NCI-H2227 treated with DMSO at 0.1 percent for 48 hours (cell line): ENCODE data around the gene CAB39.

ENCODE experiments used
- DNase-seq: peaks from one replicate; lab custom pipeline; 2025; lab: John Stamatoyannopoulos, UW

Gene CAB39

DNA sequence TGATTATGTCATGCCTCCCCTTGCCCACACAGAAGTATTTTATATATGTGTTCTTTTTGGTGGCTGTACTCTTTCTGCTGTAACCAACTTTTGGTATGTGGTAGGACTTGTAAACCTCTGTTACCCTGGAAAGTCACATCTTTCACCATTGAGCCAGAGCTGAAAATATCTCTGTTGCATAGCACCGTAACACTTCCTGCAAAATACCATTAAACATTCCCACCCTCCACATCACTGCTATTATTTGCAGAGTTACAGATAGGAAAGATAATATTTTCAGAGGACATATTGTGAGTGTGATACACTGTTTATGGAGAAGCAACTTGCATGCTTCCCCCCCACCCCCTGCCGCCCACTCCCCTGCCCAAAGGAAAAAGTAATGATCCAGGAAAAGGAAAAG, 44.8 kb downstream of the CAB39 start:
- DNase-seq: no peak

DNA sequence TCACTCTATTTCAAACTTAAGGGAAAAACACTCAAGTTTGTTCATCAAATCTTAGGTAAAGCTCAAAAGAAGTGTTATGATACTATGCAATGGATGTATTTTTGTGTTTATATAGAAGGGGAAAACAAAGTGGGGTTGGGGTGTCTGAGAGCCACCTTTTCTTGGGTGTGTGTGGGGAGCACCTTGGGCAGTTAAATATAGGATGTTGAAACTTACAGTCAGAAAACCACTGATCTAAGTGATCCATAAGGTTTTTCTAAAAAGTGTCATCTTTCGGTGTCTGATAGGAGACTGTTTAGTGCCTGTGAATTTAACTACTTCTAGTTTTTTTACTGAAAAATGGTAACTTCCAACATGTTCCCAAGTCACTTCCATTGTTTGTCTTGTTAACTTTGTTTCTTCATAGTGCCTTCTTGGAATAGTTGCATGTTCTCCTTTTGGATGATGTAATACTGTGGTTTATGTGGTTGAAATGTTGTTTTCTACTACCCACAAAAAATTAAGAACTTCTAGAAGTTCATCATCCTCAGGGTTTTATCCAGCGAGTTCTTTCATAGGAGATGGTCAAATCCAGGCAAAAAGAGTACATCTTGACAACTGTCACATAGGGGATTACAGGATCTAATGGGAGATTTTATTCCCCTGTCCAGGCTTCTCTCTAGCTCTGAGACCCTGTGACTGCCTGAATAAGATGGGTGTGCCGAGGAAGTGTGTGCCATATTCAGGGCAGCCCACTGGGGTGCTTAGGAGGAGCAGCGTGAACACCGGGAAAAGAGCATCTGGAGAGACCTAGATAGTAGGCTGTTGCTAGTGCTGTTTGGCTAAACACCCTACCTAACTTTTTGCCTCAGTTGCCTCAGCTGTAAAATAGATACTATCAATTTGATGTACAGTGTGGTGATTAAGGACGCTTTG, 46.2 kb downstream of the CAB39 start:
- DNase-seq: no peak

DNA sequence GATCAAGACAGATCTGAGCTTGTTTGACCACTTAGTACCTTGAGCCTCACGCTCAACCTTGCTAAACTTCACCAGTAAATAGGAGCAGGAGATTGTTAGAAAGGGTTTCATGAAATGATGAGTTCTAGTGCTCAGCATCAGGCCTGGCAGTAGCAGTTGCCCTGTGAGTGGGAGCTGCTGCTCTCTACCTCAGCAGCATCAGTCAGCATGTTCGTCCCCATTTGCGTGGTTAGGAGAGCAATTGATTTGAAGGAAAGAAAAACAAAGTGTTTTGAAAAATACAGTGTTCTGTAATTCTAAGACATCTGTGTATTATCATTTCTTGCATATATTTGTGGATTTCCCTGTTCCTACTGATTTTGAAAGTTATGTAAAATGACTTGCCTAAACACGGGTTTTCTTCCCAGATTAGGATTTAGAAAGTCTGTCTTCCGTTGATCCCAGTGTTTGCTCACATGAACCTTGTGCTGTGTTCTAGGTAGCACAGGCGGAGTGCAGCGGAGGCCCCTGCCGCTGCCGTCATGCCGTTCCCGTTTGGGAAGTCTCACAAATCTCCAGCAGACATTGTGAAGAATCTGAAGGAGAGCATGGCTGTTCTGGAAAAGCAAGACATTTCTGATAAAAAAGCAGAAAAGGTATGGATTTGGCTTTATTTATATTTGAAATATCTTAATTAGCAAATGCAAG, 47.0 kb downstream of the CAB39 start:
- DNase-seq: no peak

DNA sequence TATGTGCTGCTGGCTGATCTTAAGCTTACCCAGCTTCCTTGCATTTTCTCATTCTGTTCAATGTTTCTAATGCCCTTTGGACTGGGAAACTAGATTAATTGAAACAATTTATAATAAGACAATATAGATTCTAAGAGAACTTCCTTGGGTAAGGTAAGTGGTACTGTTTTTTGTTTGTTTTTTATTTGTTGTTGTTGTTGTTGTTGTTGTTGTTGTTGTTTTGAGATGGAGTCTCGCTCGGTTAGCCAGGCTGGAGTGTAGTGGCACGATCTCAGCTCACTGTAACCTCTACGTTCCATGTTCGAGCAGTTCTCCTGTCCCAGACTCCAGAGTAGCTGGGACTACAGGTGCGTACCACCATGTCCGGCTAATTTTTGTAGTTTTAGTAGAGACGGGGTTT, 49.1 kb downstream of the CAB39 start:
- DNase-seq: no peak

DNA sequence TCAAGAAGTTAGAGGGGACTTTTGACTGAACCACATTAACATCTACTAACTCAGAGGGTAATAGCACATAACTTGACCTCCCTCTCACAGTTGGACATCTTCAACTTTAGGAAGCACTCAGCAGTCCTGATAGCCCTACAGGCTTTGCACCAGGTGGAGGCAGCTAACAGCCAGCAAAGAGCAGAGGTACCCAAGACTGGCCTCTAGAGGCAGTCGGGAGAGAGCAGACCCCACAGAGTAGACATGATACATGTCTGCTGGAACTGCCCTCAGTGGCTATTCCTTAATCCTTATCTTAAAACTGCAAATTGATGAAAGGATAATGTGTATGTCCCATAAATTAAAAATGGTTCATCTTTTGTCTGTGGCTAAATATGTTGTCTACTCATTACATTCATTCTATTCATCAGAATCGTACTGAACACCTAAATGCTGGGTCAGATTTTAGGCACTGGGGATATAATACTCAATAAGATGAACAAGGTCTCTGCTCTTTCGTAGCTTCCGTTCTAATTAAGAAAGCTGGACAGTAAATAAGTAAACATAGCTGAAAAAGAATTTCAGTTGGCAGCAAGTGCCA, 49.8 kb downstream of the CAB39 start:
- peak; percentile 37 for DNase-seq

DNA sequence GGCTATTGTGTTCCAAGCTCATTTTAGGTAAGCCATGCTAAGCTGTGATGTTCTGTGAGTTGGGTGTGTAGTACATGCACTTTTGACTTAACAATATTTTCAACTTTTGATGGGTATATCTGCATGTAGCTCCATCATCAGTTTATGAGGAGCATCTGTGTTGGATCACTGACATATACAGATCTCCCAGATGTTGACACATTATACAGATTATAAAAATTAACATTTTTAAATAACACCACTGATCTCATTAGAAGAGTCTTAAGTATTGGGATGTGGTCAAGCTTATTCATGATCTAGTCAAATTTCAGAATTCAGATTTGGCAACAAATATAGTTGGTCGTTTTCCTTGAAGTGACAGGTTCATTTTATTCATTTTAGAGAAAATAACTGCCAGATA, 51.7 kb downstream of the CAB39 start:
- no peak for DNase-seq

DNA sequence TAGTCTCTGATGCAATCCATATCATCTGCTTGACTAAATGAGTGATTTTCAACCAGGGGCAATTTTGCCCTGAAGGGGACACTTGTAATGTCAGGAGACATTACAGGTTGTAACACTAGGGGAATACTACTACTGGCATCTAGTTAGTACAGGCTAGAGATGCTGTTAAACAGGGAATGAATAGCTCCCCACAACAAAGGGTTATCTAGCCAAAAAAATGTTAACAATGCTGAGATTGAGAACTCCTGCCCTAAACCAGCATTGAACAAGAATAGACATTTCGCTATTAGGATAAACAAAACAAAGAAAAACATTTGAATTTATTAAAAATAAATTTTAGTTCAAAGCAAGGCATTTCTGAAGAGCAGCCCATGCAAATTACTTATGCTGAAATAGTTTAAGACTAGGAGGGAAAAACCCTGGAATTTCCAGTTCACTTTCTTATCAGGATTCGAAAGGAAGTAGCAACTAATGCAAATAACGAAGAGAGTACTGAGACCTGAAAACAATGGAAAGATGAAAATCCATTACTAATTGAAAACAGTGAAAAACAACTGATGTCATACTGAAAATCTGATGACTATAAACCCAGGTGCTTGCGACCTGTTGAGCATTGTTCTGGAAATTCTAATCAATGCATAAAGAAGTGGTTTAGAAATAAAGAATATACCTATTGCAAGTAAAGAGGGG, 53.1 kb downstream of the CAB39 start:
- no peak for DNase-seq

DNA sequence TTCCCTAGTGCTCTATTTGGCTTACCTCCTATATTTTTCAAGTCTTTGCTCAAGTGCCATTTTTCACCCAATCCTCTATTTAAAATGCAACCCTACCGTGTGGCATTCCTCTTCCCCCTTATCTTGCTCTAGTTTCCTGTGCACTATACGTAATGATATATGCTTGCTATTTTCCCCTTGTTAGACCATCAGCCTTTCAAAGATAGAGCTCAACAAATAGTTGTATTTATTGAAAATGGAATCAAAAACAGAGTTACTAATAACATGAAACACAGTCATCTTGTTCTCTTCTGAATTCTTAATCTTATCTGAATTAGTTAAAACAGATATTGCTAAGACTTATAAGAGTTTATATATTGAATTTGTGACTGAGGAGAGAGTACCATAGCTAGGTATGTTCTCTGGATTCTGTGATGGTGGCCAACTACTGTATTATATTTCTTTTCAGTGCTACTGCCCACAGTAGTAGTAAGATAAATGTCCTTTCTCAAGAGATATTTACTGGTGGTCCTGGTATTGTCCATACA, 55.3 kb downstream of the CAB39 start:
- no peak for DNase-seq

DNA sequence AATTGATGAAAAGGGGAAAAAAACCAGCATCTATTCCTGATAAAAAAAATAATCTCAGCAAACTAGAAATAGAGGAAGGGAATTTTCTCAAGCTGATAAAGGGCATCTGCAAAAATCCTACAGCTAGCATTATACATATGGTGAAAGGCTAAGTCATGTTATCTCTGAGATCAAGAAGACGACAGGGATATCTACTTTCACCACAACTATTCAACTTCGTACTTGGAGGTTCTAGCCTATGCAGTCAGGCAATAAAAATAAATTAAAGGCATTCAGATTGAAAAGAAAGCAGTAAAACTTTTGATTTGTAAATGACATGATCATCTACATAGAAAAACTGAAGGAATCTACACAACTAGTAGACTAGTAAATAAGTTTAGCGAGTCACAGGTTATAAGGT, 58.2 kb downstream of the CAB39 start:
- DNase-seq: no peak

DNA sequence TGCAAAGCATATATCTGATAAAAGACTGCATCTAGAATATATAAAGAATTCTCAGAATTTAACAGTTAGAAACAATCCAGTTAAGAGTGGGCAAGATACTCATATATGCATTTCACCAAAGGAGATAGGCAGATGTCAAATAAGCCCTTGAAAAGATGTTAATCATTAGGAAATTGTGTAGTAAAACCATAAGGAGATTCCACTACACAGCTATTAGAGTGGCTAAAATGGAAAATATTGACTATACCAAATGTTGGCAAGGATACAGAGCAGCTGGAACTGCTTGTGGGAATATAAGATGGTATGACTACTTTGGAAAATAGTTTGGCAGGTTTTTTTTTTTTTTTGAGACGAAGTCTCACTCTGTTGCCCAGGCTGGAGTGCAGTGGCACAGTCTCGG, 59.5 kb downstream of the CAB39 start:
- DNase-seq: no peak

DNA sequence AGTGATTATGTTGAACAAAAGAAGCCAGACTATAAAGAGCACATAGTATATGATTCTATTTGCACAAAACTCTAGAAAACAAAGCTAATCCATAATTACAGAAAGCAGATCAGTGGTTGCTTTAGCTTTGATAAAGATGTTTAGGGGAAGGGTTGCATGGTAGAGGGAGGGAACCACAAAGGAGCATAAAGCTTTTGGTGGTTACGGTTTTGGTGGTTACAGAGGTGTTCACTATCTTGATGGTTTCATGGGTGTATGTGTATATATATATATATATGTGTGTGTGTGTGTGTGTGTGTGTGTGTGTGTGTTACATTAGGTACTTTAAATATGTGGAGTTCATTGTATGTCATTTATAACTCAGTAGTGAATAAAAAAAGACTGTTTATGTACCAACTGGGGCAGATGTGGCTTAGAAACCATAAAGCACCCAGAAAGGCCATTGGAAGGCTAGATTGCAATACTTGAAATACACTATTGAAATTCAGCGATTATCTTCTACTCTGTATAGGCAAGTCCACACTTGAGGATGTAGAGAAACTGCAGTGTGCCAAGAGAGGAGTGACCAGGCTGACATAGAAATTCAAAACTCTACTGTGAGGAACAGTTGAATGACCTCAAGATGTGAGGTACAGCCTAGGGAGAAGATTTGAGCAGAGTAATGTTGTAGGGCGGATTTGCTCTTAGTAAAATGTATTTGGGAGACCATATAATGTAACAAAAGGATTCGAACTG, 60.6 kb downstream of the CAB39 start:
- DNase-seq: no peak

DNA sequence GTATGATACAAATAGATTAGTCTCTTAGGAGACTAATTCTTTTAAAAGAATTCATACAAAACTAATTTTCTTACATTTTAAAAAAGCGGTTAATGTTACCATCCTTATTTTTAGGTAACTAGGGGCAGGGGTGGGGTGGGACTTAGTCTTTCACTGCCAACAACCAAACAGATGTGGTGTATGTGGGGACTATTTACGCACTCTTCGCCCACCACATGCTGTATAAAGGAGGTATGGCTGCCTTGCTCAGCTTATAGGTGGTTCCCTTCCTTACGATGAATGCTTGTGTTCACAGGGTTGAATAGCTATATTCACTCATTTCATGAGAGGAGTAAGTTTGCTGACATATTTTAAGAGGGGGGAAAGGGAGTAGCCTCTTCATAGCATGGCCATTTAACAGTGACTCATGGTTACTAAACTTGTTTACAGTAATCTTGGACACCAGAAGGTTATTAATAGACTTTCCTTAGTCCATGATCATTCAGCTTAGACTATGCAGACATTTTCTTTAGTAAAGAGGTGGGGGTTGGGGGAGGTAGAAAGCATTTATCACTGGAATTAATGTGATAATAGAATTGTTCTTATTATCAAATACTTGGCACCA, 61.8 kb downstream of the CAB39 start:
- no peak for DNase-seq

DNA sequence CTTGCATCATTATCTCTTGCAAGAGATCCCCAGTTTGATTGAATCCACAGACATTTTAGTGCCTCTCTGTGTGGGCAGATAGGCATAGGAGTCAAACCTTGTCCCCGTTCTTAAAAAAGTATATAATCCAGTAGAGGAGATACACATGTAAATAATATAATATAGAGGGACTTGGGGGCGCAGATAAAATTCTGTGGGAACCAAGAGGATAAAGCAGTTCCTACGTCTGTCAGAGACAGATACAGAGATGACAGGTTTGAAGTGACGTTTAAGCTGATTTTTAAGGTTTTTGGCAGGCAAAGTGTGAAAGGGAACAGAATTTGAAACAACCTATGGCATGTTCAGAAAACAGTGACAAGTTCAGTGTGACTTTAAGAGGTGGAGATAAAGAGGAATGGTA, 63.1 kb downstream of the CAB39 start:
- no peak for DNase-seq

DNA sequence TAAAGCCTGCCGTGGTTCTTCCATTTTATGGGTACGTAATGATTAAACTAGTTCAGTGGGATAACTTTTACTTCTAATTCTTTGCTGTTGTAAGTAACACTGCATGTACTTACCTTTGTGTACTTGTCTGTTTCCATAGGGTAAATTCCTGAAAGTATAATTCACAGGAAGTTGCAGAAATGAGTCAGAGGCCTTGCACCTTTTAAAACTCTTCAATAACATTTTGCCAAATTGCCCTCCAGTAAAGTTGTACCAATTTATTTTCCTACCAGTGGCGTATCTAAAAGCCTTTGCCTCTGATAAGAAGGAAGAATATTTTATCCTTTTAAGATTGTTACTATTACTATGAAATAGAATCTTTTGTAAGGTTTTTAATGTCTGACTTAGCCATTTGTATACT, 65.1 kb downstream of the CAB39 start:
- no peak for DNase-seq

DNA sequence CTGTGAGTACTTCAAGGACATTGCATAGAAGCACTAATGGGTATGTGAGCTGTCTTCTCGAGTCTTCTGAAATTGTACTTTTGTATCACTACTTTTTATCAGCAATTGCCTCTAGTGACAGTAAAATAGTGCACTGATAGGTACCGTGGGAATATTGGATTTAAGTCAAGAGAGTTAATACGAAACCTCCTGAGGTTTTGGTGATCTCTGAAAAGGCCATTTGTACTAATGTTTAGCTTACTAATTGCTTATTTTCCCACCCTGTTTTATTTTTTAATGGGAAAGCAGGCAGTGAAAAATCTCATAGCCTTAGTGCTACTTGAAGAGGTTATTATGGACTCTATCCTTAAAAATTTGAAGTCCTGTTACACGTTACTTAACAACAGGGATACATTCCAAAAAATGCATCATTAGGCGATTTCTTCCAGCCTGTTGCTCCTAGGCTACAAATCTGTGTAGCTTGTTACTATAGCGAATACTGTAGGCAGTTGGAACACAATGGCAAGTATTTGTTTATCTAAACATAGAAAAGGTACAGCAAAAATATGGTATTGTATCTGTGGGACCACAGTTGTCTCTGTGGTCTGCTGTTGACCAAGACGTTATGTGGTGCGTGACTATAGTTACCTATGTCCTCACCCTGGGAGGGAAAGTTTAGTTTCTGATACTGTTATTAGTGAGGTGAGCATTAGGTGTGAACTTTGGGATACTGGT, 65.9 kb downstream of the CAB39 start:
- no peak for DNase-seq

DNA sequence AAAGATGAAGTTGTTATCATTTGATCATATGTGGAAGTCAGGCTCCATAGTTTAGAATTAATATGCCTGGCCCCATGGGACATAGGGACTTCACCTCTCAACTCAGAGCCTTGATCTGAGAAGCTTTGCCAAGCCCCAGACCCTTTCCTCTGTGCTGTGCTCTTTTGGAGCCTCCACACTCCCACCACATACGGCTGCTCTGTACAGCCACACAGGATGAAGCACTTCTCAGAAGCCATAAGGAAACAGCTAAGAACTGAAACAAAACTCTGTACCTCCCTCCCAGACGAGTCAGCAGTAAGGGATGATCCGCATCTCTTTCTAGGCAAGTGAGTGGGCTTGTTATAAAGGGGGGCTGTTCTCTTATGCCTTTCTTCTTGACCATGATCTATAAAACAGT, 66.5 kb downstream of the CAB39 start:
- DNase-seq: no peak

DNA sequence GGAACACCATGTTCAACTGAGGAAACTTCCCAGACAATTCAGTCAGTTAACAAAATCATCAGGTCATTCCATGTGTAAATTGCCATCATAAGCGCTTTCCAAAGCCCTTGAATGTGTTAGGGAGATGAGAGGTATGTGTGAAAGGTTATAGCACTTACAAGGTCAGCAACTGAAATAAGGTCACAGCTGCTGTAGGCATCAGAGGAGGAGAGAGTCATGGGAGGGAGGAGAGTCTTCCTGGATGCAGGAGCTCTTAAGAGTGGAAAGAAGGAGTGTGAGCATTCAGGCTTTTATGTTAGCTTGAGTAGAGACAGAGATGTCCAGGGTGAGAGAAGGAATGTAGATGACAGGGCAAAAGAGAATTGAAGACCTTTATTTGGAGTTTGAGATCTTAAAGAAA, 67.0 kb downstream of the CAB39 start:
- no peak for DNase-seq

DNA sequence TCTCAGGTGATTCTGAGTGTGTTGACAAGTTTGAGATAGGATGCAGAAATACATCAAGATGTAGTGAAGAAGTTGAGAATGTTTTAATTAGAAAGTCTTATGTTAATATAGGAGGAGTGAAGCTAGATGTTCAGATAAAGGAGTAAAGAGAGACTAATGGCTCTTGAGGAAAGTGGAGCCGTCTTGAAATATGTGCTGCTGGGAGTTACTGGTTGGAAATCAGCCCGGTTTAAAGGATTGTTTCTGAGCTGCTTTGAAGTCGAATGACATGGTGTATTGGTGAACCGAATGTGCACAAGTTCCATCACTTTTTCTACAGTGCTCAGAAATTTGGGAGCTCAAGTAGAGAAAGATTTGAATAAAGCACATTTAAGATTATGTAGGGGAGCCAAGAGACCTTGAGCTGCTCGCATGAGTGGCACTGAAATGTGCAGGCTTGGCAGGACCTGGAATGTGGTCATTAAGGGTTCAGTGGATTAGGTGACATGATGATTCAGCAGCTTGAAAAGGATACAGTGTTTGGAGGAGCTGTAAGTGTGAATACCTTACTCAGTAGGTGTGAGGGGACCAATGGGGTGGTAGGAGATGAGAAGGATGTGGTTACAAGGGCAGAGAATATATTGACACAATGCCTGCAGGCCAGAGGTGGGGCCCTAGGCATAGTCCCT, 68.6 kb downstream of the CAB39 start:
- no peak for DNase-seq

DNA sequence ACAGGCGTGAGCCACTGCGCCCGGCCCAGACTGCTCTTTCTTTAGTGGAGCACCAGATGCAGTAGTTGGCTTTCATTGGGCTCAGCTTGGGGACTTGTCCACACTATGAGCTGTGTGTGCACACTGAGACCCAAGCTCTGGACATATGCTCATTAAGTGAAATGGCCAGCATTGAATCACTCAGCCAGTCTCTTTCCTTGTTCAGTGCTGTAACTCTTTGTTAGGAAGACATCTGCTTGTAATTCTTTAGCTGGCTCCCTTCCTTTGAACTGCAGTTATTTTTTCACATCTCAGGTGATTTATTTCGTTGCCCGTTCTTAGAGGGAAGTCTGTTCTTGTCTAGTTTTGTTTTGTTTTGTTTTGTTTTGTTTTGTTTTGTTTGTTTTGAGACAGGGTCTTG, 70.5 kb downstream of the CAB39 start:
- DNase-seq: no peak

DNA sequence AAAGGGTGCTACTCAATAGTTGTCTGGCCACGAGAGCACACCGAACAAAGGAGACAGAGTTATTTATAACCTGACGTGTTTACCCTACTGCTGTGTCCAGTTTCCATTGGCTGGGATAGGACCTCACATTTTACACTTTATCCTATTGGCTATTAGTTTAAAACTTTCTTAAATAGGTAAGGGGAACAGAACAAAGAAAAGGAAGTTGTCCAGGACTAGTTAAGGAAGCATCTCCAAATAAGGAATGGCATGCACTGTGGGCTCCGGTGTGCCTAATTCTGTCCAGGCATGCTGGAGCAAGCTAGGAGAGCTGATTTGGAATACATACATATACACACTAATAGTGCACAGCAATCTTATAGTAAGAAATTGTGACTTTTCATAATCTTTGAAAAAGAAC, 72.2 kb downstream of the CAB39 start:
- DNase-seq: no peak
